GM18502 (cell line): ENCODE data around the gene GPR84.
A peak's percentile ranks its signal among the peaks of the same experiment; 100 is the strongest.

Source experiments
- ATAC-seq: cut with Tn5 transposase; IDR thresholded peaks from one replicate; pipeline ENCODE4 v1.9.1; 2021; ENCODE audit warnings: mild to moderate bottlenecking; ENCODE audit not compliant: unreplicated experiment, poor library complexity

GPR84 gene

GRCh38 chr12:54375259-54375579 is 10.9 kb upstream of the GPR84 start:
- no peak for ATAC-seq

- ATAC-seq, result no peak
Observed at GRCh38 chr12:54374562-54375258, 10.4 kb upstream of the GPR84 start.

- no peak for ATAC-seq
Observed at GRCh38 chr12:54373649-54374561, 9.6 kb upstream of the GPR84 start.

GRCh38 chr12:54372113-54372806 is 8.0 kb upstream of the GPR84 start:
- no peak for ATAC-seq

GRCh38 chr12:54371328-54372112 is 7.2 kb upstream of the GPR84 start:
- ATAC-seq, result no peak

GRCh38 chr12:54370171-54370730 is 6.0 kb upstream of the GPR84 start:
- no peak for ATAC-seq

GRCh38 chr12:54369597-54370131 is 5.4 kb upstream of the GPR84 start:
- ATAC-seq, result no peak

- ATAC-seq, result peak; percentile 77
Observed at GRCh38 chr12:54368709-54369596, 4.7 kb upstream of the GPR84 start.

- peak; percentile 32 for ATAC-seq
Observed at GRCh38 chr12:54368025-54368708, 3.9 kb upstream of the GPR84 start.

GRCh38 chr12:54363618-54364017 is 668 bp downstream of the GPR84 start:
- no peak for ATAC-seq

- no peak for ATAC-seq
Observed at GRCh38 chr12:54363047-54363446, 1.2 kb downstream of the GPR84 start.

GRCh38 chr12:54360717-54361456 is 3.4 kb downstream of the GPR84 start:
- ATAC-seq, result no peak

- no peak for ATAC-seq
Observed at GRCh38 chr12:54359762-54360351, 4.4 kb downstream of the GPR84 start.

GRCh38 chr12:54358945-54359761 is 5.1 kb downstream of the GPR84 start:
- ATAC-seq, result peak; percentile 96

GRCh38 chr12:54358191-54358944 is 5.9 kb downstream of the GPR84 start:
- no peak for ATAC-seq
